GM11168 (cell line): ENCODE results near the gene ITPKC.

ENCODE experiments used
- in situ Hi-C: fragments of 300-500 bp; cut with MboI; formaldehyde crosslinking; loops from one replicate; pipeline ENCODE4 v1.12.0; 2022; ENCODE audit warnings: low sequenced_read_pairs; ENCODE audit not compliant: unreplicated experiment

Gene ITPKC

GRCh38 chr19:40739030-40739839 is 22.3 kb downstream of the ITPKC start:
- in situ Hi-C loops, result no loop called here

DNA sequence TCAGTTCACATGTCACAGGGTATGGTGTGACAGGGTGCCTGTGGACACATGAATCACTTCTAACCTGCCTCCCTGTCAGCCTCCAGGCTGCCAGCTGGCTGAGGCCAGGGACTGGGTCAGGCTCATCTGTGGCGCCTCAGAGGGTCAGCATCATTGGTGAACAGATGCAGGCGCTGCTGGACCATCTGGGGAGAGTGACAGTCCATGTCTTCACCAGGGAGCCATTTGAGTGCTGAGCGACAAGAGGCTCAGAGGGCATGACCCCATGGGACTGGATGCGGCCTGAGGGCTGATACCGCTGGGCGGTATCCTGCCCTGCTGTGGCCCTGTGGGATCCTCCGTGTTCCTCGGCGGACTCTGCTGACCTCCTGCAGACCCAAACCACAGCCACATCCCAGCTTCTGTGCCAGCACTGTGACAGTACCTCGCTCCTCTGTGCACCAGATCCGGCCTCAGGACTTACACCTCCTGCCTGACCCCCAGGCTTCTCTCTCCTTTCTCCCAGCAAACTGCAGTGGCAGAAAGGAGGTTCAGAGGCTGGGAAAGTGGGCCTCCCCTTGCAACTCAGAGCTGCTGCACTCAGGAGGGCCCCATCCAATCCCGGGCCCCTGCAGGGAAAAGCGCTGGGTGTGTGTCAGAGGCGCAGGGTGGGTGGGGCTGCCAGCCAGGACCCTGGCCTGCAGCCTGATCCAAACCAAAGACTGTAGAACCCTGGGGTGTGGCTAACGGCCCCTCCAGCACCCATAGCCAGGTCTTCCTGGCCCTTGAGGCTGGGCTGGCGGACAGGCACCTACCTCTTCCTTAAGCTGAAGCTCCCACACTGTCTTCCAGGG is 23.2 kb downstream of the ITPKC start:
- in situ Hi-C loops, result no loop called here

- in situ Hi-C loops, result no loop called here
These were observed 23.8 kb downstream of the ITPKC start for GRCh38 chr19:40740747-40741146.

DNA sequence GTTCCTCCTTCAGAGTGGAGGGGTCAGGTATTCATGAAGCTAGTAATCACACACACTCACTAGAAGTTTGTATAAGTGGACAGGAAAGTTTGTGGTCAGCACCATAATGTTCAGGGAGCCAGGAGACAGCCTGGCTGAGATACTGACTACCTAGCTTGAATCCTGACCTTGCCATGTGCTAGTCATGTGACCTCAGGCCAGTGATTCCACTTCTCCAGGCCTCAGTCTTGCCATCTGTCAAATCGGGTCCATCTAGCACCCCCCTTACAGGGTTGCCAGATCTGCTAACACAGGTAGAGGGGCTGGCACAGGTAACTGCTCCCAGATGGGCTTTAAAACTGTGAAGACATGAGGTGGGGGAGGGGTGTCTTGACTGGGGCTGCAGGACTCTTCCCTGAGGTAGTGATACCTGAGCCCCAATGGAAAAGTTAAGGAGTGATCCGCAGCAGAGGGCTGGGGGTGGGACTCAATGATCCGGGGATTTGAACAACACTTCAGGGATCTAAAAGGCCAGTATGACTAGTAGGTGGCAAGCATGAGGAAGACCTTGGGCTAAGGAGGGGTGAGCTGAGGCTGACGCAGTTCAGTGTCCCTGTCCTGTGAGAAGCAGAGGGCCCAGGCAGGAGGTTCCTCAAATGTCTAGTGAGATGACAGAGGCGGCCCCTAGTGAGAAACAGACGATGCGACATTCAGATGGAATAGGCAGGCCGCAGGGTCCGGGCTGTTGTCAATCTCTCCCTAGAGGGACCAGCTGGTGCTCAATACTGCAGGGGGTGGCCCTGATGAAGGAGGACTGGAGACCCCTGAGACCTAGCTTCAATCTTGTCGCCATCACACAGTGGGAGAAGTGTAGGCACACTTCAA is 24.8 kb downstream of the ITPKC start:
- in situ Hi-C loops, result no loop called here

DNA sequence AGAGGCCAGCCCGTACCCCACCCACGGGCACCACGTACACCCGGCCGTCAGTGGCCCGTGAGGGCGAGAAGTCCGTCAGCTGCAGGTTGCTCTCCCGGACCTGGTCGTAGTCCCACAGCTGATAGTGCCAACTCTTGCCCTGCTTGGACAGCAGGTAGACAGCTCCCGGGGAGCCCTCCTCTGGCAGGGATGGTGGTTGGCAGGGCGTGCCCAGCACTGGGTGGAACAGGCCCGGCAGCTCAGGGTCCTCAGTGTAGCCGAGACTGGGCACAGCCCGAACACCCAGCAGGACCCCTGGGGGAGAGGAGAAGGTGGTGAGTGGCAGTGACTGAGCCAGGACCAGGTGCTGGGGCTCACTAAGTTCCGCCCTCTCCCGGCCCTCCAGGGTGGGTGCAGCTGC is 25.6 kb downstream of the ITPKC start:
- in situ Hi-C loops, result no loop called here

GRCh38 chr19:40742886-40743285 is 26.0 kb downstream of the ITPKC start:
- in situ Hi-C loops, result no loop called here

- in situ Hi-C loops, result no loop called here
These were observed 27.0 kb downstream of the ITPKC start for GRCh38 chr19:40743926-40744325.

- in situ Hi-C loops, result no loop called here
These were observed 27.9 kb downstream of the ITPKC start for GRCh38 chr19:40744554-40745401.

GRCh38 chr19:40745402-40745780 is 28.5 kb downstream of the ITPKC start:
- in situ Hi-C loops, result no loop called here

DNA sequence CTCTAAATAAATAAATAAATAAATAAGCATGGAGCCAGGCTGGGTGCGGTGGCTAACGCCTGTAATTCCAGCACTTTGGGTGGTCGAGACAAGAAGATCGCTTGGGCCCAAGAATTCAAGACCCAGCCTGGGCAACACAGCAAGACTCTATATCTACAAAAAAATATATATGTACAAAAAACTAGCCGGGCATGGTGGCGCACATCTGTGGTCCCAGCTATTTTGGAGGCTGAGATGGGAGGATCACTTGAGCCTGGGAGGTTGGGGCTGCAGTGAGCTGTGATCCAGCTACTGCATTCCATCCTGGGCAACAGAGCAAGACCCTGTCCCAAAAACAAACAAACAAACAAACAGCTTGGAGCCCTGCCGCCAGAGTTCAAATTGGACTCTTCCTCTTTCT is 30.6 kb downstream of the ITPKC start:
- in situ Hi-C loops, result no loop called here

- in situ Hi-C loops, result no loop called here
These were observed 33.4 kb downstream of the ITPKC start, which contains the start of gene ACTMAP for GRCh38 chr19:40750058-40750873. Gene ACTMAP (minus strand): TSS chr19:40750477. CDS start chr19:40749803, 674 bp downstream.

DNA sequence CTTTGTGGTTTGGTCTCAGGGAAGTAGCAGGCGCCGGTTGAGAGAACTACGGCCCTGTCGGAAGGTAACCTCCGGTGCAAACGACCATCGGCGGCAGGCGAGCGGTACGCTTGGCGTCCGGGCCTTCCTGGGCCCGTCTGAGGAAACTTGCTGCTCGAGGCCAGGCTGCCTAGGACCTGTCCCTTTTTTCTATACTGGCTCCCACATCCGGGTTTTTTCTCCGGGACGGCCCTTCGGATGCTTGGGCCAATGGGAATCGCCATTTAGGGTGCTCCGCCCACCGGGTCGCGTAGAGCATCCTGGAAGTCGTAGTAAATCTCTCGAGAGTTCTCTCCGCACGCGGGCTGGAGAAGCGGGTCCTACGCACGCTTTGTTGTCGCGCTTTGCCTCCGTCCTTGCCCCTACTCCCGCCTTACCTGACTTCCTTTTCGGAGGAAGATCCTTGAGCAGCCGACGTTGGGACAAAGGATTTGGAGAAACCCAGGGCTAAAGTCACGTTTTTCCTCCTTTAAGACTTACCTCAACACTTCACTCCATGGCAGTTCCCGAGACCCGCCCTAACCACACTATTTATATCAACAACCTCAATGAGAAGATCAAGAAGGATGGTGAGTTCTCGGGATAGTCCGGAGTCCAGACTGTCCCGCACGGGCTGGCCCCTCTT is 34.1 kb downstream of the ITPKC start, which contains the start of gene SNRPA:
TSS of gene SNRPA (plus strand) at position 330 of the 664 bp plus-strand sequence. CDS start at position 536, 206 bp downstream.
- in situ Hi-C loops, result no loop called here

DNA sequence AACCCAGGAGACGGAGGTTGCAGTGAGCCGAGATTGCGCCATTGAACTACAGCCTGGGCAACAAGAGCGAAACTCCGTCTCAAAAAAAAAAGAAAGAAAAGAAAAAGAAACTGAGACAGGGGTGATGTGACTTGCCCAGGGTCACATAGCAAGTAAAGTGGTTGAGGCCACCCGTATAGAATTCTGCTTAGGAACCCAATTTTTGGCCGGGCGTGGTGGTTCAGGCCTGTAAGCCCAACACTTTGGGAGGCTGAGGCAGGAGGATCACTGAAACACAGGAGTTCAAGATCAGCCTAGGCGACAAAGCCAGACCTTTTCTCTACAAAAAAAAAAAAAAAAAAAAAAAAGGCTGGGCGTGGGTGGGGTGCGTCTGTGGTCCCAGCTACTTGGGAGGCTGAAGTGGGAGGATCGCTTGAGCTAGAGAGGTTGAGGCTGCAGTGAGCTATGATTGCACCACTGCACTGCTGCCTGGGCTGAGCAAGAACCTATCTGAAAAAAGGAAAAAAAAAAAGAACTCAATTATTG is 35.4 kb downstream of the ITPKC start:
- in situ Hi-C loops, result no loop called here

- in situ Hi-C loops, result no loop called here
These were observed 37.8 kb downstream of the ITPKC start for GRCh38 chr19:40754611-40755247.

DNA sequence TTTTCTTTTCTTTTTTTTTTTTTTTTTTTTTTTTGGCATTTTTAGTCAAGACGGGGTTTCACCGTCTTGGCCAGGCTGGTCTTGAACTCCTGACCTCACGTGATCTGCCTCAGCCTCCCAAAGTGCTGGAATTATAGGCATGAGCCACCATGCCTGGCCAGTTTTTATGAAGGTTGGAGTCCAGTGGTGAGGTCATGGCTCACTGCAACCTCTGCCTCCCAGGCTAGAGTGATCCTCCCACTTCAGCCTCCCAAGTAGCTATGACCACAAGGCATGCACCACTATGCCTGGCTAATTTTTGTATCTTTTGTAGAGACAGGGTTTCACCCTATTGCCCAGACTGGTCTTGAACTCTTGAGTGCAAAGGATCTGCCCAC is 38.3 kb downstream of the ITPKC start:
- in situ Hi-C loops, result no loop called here

GRCh38 chr19:40755791-40756190 is 38.9 kb downstream of the ITPKC start:
- in situ Hi-C loops, result no loop called here

DNA sequence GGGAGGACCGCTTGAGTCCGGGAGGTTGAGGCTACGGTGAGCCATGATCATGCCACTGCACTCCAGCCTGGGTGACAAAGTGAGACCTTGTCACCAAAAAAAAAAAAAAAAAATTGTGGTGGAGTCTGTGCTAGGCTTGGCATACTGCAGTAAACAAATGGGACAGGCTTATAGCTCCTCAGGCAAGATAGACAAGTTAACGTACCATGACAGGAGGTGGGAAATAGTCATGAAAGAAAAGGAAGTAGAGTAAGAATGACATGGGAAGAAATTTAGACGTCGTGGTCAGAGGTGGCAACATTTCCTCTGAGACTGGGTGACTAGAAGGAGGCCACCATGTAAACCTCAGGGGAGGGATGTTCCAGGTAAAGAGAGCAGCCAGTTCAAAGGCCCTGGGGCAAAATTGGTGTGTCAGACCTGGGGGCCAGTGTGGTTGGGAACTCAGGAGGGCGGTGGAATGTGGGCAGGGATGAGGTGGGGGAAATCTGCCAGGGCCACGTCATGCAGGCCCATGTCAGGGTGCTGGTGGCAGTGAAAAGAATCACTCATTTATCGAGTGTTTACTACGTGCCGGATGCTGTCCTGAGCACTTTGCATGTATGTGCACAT is 39.7 kb downstream of the ITPKC start:
- in situ Hi-C loops, result no loop called here
